GM12892 (cell line): ENCODE measurements around the gene KAT7.

ENCODE experiments used
- POLR2A ChIP-seq: IDR thresholded peaks from 2 replicates; pipeline ENCODE4 v1.6.1; 2011; ENCODE audit warnings: low read depth, low read length, control low read depth
- POLR2AphosphoS5 ChIP-seq: IDR thresholded peaks from 2 replicates; pipeline ENCODE4 v1.6.1; 2011; ENCODE audit warnings: low read depth, low read length, control low read depth
- TAF1 ChIP-seq: IDR thresholded peaks from 2 replicates; pipeline ENCODE4 v1.6.1; 2011; ENCODE audit warnings: low read depth, mild to moderate bottlenecking, control low read depth, low read length, borderline replicate concordance

- no peak for TF ChIP-seq TAF1
- TF ChIP-seq POLR2AphosphoS5 = no peak
- no peak for TF ChIP-seq POLR2A
Measured at GRCh38 chr17:49821916-49822315, 33.4 kb downstream of the KAT7 start.
